Measurements from ENCODE around the gene ROCK2.

Gene ROCK2

DNA sequence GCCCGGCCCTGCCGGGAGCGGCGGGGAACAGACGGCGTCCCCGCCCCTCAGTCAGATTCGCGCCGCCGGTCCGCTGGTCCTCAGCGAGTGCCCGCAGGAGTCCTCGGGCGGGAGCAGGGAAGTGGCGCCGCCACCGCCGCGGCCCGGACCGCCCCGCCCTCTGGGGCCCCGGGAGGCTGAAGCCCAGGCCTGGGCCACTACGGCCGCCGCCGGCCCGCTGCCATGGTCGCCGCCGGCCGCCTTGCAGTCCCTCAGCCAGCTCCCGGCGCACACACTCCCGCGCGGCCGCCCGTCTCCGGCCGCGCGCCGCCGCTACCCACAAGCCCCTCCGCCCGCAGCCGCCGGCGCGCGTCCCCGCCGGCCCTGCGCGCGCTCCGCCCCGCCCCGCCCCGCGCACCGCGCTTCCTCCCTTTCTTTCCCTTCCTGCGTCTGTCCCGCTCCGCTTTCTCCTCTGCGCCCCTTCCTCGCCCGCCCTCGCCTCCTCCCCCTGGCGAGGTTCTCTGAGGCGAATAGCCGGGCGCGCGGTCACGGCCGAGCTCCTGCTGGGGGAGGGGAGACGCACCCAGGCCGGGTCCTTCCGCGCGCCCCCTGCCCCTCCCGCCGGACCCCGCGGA is at the start of gene ROCK2:
TSS of gene ROCK2 (minus strand) at position 295 of the 614 bp plus-strand sequence. CDS start 500 bp downstream, outside the sequence.
- peak; percentile 82 for DNase-seq

DNA sequence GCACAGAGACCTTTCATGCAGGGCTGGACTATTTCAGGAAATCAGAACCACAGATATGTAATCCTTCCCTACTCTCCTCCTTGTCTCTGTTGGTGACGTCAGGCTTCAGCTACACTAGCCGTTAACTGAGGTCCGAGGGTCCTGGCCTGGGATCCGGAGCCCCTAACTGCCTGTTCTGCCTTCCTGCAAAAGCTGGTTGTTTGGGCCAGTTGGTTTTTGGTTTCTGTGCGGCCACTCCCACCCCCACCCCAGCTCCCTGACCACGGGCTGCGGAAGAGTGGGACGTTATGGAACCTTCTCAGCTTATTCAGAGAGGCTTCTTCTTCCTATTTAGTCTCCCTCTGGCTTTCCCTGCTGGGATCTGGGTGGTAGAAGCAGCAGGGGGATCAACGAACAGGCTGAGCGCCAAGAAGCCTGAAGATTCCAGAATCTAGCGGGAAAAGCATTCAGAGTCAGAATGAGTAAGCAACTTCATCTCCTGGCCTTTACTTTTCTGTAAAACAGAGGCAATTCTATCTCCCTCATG is 49.3 kb upstream of the ROCK2 start:
- no peak for DNase-seq

DNA sequence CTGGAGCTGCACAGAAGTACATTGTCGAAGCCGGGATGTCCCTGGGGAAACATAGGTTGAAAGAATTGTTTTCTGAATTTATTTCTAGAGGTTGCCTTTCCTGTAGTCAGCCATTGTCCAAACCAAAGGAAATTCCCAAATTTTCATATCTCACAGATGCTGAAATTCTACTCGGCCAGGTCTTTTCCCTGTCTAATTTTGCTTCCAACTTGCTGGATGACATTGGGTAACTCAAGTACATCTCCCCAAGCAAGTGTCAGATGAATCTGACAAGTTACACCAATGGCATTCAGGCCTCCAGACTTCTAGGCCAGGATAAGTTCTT is 47.5 kb upstream of the ROCK2 start:
- no peak for DNase-seq

DNA sequence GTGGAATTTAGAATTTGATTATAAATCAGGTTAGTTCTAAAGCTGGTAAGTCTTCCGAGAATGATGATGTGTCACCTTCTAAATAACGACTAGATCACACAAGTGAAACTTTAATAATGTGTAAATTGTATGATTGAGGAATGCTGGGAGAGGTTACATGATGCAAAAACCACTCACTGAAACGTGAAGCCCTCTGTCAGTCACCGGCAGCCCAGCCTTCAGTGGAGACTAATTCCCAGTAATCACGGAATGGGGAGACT is 45.9 kb upstream of the ROCK2 start:
- no peak for DNase-seq

DNA sequence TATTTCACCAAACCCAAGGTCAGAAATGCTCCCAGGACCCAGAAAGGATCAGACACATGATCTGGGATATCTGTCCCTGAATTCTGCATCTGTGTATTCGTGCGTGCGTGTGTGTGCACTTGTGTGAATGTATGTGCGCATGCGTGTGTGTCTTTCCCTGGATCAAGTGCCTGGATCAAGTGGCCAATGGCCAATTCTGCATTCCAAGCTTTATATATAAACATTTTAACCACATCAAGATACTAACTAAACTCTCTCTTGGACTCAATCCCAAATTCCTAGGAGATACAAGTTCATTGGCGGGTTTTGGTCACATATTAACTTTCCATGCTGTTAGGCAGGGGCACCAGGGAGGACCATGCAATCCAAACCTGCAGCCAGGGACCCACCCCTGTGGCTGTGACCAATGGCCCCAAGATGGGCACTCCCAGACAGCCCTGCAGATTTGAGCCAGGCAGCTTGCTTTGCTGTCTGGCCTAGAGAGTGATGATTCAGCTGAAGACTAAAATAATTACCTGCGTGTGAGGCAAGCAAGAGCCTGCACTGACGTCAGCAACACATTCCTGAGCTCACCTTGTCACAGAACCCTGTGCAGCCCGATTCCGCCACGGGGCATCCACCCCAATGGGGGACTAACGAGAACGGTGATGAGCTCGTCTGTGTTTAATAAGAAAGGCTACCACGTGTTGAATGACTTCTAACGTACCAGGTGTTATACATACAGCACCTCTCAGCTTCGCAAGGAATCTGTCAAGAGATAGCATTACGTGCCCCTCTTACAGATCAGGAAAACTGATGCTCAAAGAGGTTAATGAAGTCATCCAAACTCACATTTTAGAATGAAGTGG is 45.3 kb upstream of the ROCK2 start:
- DNase-seq, result no peak

DNA sequence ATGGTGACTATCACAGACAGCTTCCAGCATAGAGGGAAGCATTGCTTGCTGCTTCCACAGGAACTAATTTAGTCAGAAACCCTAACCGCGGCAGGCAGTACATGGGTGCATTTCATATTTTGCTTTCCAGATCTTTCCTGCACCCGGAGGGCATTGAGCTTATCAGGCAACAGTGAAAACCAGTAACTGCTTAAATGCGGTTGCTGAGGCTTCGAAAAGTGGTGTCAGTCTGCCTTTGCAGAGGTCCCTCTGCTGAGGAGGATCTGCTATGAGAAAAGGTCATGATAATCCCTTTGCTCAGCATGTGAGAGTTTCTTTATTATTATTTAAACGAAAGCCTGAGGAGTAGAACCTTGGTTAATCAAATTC is 44.6 kb upstream of the ROCK2 start:
- DNase-seq, result no peak

DNA sequence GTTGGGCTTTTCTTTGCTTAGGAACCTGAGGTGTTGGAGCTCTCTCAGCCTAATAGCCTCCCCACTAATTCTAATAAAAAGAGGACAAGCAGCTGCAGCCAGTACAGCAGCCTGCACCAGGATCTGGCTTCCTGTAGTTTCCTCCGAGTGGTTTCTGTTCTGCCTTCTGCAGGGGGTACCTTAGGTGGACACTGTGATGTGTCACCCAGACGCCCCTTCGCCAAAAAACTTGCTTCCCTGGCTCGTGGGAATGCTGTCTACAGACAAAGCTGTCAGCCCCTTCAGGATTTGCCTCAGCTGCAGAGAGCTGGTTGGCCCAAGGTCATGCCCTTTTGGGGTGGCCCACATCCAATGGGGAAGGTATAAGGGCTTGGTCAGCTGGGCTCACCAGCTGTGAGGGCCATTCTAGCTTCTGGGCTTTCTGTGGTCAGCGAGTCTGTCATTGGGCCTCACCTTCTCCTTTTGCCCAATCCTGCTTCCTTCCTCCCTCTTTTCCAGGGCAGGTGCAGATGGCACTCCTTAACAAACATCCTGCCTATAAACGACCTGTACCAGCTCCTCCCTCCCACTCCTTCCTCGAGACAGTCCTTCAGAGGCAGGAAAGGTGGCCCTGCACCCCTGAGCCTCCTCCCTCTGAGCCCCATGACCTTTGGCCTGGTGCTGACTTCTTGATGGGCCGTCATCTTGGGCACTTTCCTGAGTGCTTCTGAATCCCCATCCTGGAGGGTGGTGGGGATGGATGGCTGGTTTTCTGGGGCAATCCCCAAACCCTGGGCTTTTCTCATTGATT is 44.0 kb upstream of the ROCK2 start:
- no peak for DNase-seq

DNA sequence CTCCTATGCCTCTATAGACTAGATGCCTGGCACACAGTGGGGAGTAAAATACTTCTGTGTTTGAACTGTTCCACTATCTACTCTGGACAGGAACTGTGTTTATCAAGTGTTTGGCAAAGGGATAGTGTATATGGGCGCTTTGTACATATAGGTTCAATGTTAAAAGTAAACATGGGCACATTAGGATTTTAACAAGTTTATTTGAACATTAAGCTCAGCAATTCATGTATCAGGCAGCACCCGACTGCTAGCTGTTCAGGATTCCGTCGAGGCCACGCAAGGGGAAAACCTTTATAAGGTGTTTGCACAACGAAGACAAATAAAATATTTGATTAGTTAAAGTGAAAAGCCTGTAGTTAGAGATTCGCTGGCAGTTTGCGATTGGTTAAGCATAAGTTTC is 43.4 kb upstream of the ROCK2 start:
- no peak for DNase-seq

DNA sequence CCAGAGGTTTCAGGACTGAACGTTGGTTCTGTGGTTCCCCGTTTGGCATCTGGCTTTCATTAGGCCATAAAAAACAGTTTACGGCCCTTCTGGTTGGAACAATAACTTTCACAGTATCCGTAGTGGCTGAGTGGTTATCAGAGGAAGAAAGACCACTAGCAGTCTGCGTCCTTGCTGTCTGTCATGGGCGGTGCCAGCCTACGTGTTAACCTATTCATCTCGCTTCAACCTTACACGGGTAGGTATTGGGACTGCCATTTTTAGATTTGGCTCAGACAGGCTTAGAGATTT is 42.6 kb upstream of the ROCK2 start:
- no peak for DNase-seq

DNA sequence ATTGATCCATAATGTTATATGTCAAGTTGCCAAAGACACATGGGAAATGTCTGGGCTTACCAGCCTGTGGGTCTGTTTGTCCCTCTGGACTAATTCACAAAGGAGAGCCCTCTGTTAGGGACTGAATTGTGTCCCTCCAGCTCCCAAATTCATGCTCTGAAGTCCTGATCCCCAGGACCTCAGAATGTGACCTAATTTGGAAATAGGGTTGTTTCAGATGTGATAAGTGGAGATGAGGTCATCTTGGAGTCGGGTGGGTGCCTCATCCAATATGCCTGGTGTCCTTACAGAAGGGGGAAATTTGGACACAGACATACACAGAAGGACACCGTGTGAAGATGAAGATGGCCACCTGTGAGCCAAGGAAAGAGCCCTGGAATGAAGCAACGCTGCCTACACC is 41.4 kb upstream of the ROCK2 start:
- no peak for DNase-seq

DNA sequence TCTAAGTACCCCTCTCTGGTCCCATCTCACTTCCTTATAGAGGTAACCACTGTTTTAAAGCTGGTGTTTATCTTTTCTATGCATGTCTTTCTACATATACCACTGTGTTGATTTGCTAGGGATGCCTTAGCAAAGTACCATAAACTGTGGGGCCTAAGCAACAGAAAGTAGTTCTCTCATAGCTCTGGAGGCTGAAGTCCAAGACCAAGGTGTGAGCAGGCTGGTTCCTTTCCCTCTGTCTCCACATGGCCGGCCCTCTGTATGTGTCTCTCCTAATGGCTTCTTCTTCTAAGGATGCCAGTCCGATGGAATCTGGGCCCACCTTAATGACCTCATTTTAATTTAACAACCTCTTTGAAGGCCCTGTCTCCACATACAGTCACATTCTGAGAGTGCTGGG is 40.8 kb upstream of the ROCK2 start:
- DNase-seq, result no peak

DNA sequence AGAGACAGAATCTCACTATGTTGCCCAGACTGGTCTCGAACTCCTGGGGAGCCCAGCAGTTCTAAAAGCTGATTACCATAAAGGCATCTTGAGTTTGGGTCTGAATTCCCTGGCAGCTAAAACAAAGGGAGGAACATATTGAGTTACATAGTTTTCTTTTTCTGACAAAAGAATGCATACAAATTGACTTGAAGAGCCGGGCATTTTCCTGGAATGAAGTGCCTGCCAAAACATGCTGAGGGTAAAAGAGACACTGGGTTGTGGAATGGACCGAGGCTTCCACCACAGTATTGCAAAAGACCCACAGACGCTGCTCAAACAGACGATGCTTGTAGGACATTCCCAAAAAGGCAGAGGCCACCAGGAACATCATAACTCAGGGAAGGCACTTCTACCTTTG is 35.1 kb upstream of the ROCK2 start:
- DNase-seq, result no peak

DNA sequence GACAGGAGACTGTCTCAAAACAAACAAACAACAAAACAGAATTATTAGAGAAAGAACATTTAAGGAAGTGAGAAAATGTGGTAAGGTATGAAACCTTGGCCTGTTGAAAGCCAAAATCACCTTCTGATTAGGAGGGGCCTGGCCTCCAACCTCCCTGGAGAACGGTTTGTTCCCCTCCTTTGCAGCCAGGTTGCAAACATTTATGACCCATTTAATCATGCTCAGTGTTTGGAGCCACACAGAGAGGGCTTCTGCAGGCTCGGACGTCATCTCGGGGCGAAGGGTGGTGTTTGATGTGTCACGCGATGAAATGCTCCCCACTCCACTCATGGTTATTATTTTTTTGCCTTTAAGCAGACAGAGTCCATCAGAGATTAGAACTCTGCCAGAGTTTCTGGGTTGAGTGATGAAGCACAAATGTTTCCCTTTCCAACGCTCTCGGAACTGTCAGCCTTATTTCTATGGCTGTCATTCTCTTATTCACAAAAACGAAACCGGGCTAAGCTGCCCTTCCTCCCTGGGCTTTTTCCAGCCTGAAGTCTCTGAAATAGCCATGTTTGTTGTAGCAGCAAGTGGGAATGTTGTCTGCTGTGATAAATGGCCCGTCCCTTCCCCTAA is 33.6 kb upstream of the ROCK2 start:
- no peak for DNase-seq

DNA sequence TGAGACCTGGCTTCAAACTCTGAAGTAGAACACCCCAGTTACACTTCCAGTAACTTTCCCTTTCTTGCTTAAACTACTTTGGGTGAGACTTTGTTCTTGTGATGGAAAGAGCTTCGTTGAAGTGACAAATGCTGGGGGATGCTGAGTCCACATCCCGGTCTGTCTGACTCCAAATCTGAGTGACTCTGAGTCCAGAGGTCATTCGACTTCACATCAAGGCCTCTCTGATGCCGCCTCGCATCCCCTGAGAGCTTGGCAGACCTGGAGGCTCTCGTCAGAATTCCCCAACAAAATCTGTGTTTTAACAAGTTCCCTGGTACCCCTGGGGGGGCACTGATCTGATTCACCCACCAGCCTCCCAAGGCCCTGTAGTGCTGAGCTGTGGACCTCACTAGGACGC is 31.6 kb upstream of the ROCK2 start:
- DNase-seq, result no peak

DNA sequence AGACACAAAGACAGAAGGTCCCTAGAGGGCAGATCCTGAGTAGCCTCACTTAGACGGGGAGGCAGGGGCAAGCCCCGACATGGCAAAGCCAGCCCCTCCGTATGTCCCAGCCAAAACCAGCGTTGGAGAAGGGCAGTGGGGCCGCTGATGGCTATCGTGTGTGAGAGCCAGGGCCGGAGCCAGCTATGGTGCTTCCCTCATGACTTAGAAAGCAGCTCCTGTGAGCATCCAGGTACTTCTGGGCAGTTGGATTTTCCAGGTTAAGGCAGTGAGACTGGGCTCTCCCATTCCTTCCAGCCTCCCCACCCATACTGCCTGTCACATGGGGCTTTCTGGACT is 31.2 kb upstream of the ROCK2 start:
- no peak for DNase-seq

DNA sequence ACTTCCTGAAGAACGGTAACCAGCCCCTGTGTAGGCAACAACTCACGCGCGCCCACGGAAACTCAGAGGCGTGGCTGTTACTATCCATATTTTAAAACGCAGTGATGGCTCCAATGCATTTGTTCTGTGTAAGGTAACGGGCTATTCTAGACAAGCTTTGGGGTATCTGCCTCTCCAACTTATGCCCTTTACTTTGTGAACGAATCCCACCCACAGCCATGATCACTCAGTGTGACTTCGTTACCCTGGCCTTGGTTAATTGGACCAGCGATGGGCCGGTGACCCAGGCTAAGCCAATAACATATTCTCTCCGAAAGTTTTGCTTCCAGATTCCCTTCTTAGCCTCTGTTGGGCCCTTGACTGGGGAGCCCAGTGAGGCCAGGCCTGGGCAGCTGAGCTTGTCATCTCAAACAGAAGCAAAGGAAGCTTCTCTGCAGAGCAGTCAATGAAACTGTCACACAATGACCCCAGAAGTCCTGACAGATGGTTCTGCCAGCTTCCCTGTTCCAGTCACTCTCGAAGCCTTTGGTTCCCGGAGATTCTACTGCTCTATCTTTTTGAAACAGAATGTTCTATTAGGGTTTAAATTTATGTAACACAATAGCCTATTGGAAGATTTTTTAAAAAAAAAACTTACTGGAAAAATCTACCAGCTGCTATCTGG is 30.7 kb upstream of the ROCK2 start:
- DNase-seq, result peak; percentile 86

DNA sequence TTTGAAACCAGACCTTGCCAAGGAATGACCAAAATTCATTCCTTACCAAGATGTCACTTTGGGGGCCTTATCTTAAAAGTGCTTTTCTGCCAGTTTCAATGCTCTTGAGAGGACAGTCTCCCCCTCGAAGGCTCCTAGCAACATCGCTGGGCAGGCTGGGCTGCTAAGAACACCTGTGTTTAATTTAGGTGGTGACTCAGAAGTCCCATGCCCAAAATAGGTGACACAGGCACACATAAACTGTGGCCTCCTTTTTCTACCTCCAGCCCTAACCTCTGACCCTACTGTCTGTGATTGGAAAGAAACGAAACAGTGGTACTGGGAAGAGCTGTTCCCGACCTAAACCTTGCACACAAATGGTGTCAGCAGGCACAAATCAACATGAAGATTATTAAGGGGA is 28.7 kb upstream of the ROCK2 start:
- DNase-seq, result no peak

DNA sequence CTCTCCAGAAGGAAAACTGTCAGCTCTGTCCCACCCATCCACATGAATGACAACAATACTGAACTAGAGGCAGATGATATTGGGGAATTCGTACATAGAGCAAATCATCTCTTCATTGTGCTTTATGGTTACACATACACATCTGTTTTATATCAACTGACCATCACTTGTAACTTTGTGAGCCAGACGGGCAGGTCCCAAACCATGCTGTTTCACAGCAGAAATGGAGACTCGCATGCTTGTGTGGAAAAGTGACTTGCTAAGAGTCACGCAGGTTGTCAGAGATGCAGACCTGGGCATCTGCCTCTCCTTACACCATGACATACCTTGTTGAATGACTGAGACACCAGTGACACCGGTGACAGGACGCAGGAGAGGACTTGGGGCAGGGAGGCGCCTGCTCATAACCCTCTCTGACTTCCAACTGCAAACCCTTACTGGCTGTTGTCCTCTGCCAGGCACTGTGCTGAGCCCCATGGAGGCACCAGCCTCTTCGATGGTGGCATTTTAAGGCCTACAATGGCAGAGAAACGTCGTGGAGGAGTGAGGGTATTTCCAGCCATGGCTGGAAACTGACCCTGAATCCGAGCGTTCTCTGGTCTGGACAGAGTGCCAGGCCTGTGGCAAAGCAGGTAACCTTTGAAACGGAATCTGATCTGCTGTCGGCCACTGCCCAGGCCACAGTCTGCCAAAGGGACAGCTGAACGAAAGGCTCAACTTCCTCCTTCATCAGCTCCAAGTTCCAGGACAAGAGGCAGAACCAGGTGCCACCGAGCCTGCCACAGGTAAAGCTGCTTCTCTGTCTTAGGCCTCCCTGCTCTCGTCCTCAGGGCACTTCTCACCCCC is 26.9 kb upstream of the ROCK2 start:
- DNase-seq, result no peak

DNA sequence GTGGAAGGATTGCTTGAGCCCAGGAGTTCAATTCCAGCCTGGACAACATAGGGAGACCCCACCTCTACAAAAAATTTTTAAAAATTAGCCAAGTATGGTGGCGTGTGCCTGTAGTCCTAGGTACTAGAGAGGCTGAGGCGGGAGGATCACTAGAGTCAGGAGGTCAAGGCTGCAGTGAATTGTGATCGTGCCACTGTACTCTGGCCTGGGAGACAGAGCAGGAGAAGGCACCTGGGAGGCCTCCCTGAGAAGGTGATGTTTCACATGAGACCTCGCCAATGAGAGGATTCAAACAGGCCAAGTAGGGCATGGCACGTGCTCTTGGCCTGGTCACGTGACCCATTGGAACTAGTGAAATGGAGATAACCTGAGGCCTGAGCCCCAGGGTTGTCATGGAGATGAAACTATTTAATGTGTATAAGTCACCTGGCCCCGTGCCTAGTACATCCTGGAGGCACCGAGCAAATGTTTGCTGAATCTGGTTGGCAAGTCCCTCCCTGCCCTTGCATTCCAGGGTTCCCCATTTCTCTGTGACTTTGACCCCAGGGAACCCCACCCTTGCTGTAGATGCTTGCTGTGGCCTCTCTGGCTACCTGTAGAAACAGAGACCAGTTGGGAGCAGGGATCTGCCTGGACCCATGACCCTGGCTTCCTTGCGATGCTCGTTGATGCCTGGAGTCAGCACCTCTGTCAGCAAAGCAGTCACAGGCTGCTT is 26.1 kb upstream of the ROCK2 start:
- no peak for DNase-seq

DNA sequence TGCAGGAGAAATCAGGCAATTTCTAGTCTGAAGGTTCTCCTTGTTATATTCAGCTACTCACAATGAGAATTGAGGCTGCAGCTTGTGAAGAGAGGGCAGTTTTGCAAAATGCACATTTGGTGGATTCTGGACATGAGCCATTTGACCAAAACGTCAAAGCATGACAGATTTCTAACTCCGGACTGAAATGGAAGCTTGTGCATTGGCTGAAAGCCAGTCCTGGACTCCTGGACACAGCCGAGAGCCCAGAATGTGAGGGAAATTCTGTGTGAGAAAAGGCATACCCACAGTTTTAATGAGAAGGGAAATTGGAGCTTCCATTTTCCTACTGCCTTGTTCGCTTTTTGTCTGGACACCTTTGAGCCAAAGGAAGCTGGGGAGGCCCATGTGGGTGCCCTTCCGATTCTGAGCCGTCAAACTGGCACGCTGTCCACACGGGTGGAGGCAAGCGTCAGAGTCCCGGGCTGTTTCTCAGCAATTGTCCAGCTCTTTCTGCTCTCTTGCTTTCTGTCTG is 23.7 kb upstream of the ROCK2 start:
- no peak for DNase-seq

DNA sequence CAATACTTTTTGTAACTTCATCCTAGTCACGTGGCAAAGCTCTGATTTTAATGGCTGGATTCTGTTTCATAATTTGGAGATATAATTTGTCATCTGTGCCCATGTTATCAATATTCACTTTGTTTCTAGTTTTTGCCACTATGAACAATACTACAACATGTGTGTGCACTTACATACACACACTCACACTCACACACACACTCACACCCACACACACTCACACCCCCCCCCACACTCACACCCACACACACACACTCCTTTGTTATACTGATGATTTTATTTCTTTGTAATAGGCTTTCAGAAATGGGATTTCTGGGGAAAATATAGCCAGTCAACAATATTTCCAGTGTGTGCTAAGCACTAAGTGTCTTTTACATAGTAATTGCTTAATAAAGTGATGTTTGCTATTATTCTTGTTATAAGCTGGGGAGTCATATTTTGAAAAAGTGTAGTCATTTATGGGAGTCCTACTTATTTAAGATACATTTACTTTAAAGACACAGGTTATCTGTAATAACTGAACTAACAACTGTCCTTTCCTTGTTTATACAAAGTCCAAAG is 22.8 kb upstream of the ROCK2 start:
- no peak for DNase-seq
